GM20000 (cell line): Measurements from ENCODE around the gene TMEM39B.

Experiments used
- DNase-seq: peaks from one replicate; pipeline ENCODE4 v3.0.0; 2012; ENCODE audit warnings: low spot score
- TF ChIP-seq, protein P1 (sequence below): IDR thresholded peaks from 2 replicates; pipeline ENCODE4 v1.5.1; 2012; ENCODE audit warnings: mild to moderate bottlenecking, control low read depth; ENCODE audit errors: extremely low read depth, missing control alignments

TMEM39B gene

DNA sequence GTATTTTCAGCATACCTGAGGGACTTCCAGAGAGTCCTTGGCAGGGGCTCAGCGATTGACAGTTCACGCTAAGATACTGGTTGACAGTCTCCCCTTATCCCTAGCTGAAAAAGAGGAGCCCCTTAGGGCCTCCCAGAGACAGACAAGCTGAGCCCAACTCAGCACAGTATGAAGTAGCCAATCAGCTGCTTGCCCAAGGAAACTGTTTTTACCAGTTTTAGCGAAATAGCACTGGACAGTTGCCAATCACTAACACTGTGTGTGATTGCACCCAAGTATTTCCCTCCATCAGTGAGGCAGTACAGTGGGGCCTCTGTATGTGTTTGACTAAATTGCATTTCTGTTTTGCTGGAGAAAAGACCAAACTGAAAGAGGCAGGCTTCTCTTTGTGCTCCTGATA, 32.0 kb upstream of the TMEM39B start:
- no peak for DNase-seq

GRCh38 chr1:32042330-32042729, 30.4 kb upstream of the TMEM39B start:
- DNase-seq: no peak
- TF ChIP-seq, protein P1, sequence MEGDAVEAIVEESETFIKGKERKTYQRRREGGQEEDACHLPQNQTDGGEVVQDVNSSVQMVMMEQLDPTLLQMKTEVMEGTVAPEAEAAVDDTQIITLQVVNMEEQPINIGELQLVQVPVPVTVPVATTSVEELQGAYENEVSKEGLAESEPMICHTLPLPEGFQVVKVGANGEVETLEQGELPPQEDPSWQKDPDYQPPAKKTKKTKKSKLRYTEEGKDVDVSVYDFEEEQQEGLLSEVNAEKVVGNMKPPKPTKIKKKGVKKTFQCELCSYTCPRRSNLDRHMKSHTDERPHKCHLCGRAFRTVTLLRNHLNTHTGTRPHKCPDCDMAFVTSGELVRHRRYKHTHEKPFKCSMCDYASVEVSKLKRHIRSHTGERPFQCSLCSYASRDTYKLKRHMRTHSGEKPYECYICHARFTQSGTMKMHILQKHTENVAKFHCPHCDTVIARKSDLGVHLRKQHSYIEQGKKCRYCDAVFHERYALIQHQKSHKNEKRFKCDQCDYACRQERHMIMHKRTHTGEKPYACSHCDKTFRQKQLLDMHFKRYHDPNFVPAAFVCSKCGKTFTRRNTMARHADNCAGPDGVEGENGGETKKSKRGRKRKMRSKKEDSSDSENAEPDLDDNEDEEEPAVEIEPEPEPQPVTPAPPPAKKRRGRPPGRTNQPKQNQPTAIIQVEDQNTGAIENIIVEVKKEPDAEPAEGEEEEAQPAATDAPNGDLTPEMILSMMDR: no peak

More for the DNA sequence above, 32.0 kb upstream of the TMEM39B start:
- TF ChIP-seq, protein P1: no peak

DNA sequence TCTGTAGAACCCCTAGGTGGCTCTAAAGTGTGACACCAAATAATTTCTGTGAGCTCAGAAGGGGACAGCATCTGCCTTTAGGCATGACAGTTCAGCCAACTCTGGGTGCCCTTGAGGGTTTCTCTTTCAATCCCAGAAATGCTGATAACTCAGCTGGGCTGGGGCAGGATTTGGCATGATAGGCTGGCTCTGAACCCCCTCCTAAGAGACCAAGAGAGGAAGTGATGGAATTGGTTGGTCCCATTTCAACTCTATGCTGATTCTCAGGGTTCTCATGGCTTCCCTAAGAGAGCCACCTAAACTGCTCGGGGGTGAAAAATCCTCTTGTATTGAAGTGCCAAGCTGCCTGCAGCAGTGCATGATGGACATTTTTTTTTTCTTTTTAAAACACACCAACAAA, 28.5 kb upstream of the TMEM39B start:
- TF ChIP-seq, protein P1: no peak
- DNase-seq: no peak

GRCh38 chr1:32045772-32046171, 27.0 kb upstream of the TMEM39B start:
- TF ChIP-seq, protein P1: no peak
- DNase-seq: no peak

DNA sequence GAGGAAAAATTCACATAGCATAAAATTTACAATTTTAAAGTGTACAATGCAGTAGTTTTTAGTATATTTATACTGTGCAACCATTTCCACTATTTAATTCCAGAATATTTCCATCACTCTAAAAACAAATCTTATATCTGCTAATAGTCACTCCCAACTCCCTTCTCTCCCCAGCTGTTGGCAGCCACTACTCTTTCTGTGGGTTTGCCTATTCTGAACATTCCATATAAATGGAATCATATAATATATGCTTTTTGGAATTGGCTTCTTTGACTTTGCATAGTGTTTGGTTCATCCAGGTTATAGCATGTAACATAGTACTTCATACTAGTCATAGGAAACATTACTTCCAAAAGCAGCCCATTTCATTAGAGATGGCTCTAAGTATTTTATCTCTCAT, 25.0 kb upstream of the TMEM39B start:
- TF ChIP-seq, protein P1: no peak
- DNase-seq: no peak

GRCh38 chr1:32048440-32048839, 24.3 kb upstream of the TMEM39B start:
- TF ChIP-seq, protein P1: no peak
- no peak for DNase-seq

GRCh38 chr1:32051706-32052105, 21.0 kb upstream of the TMEM39B start:
- DNase-seq: no peak
- TF ChIP-seq, protein P1: no peak
